GM10248 (cell line): ENCODE measurements around the gene ECE1.

Experiments
- CTCF ChIA-PET: fragments of 300-600 bp; sonication (Branson Sonifier 250); formaldehyde crosslinking; extraction: SDS; loops from one replicate; lab custom pipeline; 2021; ENCODE audit warnings: antibody characterized with exemption; lab: Yijun Ruan, JAX
- POLR2A ChIA-PET: fragments of 350-650 bp; sonication (Branson Sonifier 250); formaldehyde crosslinking; extraction: SDS; loops from one replicate; lab custom pipeline; 2020; ENCODE audit warnings: antibody characterized with exemption; lab: Yijun Ruan, JAX
- DNase-seq: peaks from one replicate; pipeline ENCODE4 v3.0.0; 2012; ENCODE audit errors: extremely low spot score
- CTCF ChIP-seq: IDR thresholded peaks from 2 replicates; pipeline ENCODE4 v1.5.1; 2012; ENCODE audit warnings: mild to moderate bottlenecking, low read depth; ENCODE audit errors: extremely low read depth, missing control alignments, control extremely low read depth

The ECE1 gene

GRCh38 chr1:21289700-21290545 is at the start of gene ECE1:
TSS of gene ECE1 (minus strand) at chr1:21290463. CDS start at chr1:21290414, 49 bp downstream.
- TF ChIP-seq CTCF, result no peak
- CTCF ChIA-PET, result interaction anchor here (1.7 to 15.8 kb wide), 2 partner anchors 20 to 45 kb away, joined by 6 to 161 read pairs; no protein-coding TSS in a partner anchor
- POLR2A ChIA-PET, result no interaction called here
- peak; percentile 42 for DNase-seq

- DNase-seq, result no peak
- ChIA-PET CTCF (interaction anchor here (3.4 to 8.3 kb wide), 2 partner anchors 15 to 30 kb away, joined by 18 to 95 read pairs; no protein-coding TSS in a partner anchor), POLR2A (interaction anchor here (0.6 kb wide), 1 partner anchor 10 kb away, joined by 3 read pairs; no protein-coding TSS in a partner anchor)
- TF ChIP-seq CTCF, result no peak
Measured at GRCh38 chr1:21339356-21340229, 49.3 kb upstream of the ECE1 start.

GRCh38 chr1:21338573-21339355 is 48.5 kb upstream of the ECE1 start:
- DNase-seq, result no peak
- ChIA-PET CTCF (interaction anchor here (1.3 to 8.3 kb wide), 8 partner anchors 14 to 83 kb away, joined by 4 to 95 read pairs (median 16); no protein-coding TSS in a partner anchor), POLR2A (interaction anchor here (0.6 to 1.1 kb wide), 2 partner anchors 10 to 45 kb away, joined by 3 to 4 read pairs; no protein-coding TSS in a partner anchor)
- TF ChIP-seq CTCF, result no peak

GRCh38 chr1:21337928-21338572 is 47.8 kb upstream of the ECE1 start:
- no peak for DNase-seq
- no peak for TF ChIP-seq CTCF
- ChIA-PET CTCF (interaction anchor here (0.9 to 8.3 kb wide), 11 partner anchors 10 to 82 kb away, joined by 3 to 95 read pairs (median 6); no protein-coding TSS in a partner anchor), POLR2A (interaction anchor here (0.5 to 1.1 kb wide), 3 partner anchors 13 to 166 kb away, joined by 3 to 4 read pairs (median 4); no protein-coding TSS in a partner anchor)

- TF ChIP-seq CTCF, result no peak
- DNase-seq, result no peak
- ChIA-PET POLR2A (interaction anchor here (0.5 to 1.1 kb wide), 4 partner anchors 12 to 165 kb away, joined by 3 to 4 read pairs (median 4); no protein-coding TSS in a partner anchor), CTCF (interaction anchor here (0.9 to 8.3 kb wide), 14 partner anchors 8 to 143 kb away, joined by 3 to 95 read pairs (median 6); no protein-coding TSS in a partner anchor)
Measured at GRCh38 chr1:21337454-21337927, 47.2 kb upstream of the ECE1 start.
